ENCODE data around the gene RFX2. TPM values are rescaled to one million over a fixed set of nuclear protein-coding genes. Genes with fewer than 3 reads are reported as not detected.
A peak's percentile ranks its signal among the peaks of the same experiment; 100 is the strongest.

The RFX2 gene
- total RNA-seq, 1 donor from 2014 or later, result 18.0 TPM

DNA sequence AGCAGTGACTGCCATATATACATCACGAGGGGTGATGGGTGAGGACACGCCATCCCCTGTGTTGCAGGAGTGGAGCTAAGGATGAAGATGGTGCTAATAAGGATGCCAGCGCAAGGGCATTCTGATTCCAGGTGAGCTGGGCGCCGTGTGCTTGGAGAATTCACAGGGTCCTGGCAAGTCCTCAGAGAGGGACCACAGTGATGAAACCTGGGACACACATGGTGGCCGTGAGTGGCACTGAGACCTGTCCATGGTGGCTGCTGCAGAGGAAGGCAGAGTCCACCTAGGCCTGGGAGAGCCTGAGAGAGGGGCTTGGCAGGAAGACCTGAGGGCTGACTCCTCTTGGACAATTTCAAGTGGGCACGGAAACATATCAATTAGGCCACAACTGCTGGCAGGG is 65.2 kb downstream of the RFX2 start:
- Mint-ChIP-seq H3K4me1 (ENCODE audit: unreplicated experiment) (peaks cover 12% of the 10 kb centered on the region), H3K4me3 (no peak overlapping the region), H3K36me3 (no peaks in the 10 kb centered on the region), H3K27me3 (peaks cover 2% of the 10 kb centered on the region), H3K27ac (no peak overlapping the region), H3K9me3 (no peaks in the 10 kb centered on the region)
- DNase-seq (ENCODE audit: extremely low spot score, unreplicated experiment), result peak; percentile 52
- no peak for TF ChIP-seq CTCF (conservative IDR thresholded peaks at IDR 0.05)

- Mint-ChIP-seq H3K27me3 (peaks cover 2% of the 10 kb centered on the region), H3K36me3 (no peaks in the 10 kb centered on the region), H3K9me3 (no peaks in the 10 kb centered on the region), H3K4me1 (ENCODE audit: unreplicated experiment) (peaks cover 12% of the 10 kb centered on the region), H3K27ac (no peak overlapping the region), H3K4me3 (no peak overlapping the region)
- no peak for TF ChIP-seq CTCF (conservative IDR thresholded peaks at IDR 0.05)
- peak; percentile 52 for DNase-seq (ENCODE audit: extremely low spot score, unreplicated experiment)
These were observed 66.1 kb downstream of the RFX2 start for GRCh38 chr19:6044056-6044805.

- Mint-ChIP-seq H3K27ac (no peak overlapping the region), H3K36me3 (peaks cover 3% of the 10 kb centered on the region), H3K9me3 (no peaks in the 10 kb centered on the region), H3K27me3 (no peaks in the 10 kb centered on the region), H3K4me3 (no peak overlapping the region), H3K4me1 (ENCODE audit: unreplicated experiment) (peaks cover 2% of the 10 kb centered on the region)
- DNase-seq (ENCODE audit: extremely low spot score, unreplicated experiment), result peak; percentile 58
- TF ChIP-seq CTCF (conservative IDR thresholded peaks at IDR 0.05), result no peak
These were observed 67.2 kb downstream of the RFX2 start for GRCh38 chr19:6042776-6043726.

- no peaks in the 10 kb centered on the region for H3K9me3 Mint-ChIP-seq
- DNase-seq (ENCODE audit: extremely low spot score, unreplicated experiment), result peak; percentile 32
- peaks cover 3% of the 10 kb centered on the region for H3K36me3 Mint-ChIP-seq
- no peak overlapping the region for H3K4me3 Mint-ChIP-seq
- H3K27me3 Mint-ChIP-seq, result no peaks in the 10 kb centered on the region
- no peak overlapping the region for H3K27ac Mint-ChIP-seq
- no peaks in the 10 kb centered on the region for H3K4me1 Mint-ChIP-seq (ENCODE audit: unreplicated experiment)
- TF ChIP-seq CTCF (conservative IDR thresholded peaks at IDR 0.05), result no peak
These were observed 68.3 kb downstream of the RFX2 start for GRCh38 chr19:6041991-6042481.

- no peak for TF ChIP-seq CTCF (conservative IDR thresholded peaks at IDR 0.05)
- no peaks in the 10 kb centered on the region for H3K9me3 Mint-ChIP-seq
- no peak overlapping the region for H3K4me3 Mint-ChIP-seq
- no peaks in the 10 kb centered on the region for H3K27me3 Mint-ChIP-seq
- no peaks in the 10 kb centered on the region for H3K4me1 Mint-ChIP-seq (ENCODE audit: unreplicated experiment)
- DNase-seq (ENCODE audit: extremely low spot score, unreplicated experiment), result peak; percentile 25
- H3K27ac Mint-ChIP-seq, result no peak overlapping the region
- peaks cover 3% of the 10 kb centered on the region for H3K36me3 Mint-ChIP-seq
These were observed 69.2 kb downstream of the RFX2 start for GRCh38 chr19:6041071-6041470.
